WTC11 (cell line): ENCODE results near the gene MRGPRF.

Source experiments
- CREB1 ChIP-seq: sonication (generic); formaldehyde crosslinking; IDR thresholded peaks from 2 replicates; pipeline ENCODE4 v1.8.0; 2023; ENCODE audit warnings: mild to moderate bottlenecking, missing genetic modification reagents
- CTCF ChIP-seq: fragments of 200-600 bp; IDR thresholded peaks from 2 replicates; pipeline ENCODE4 v1.8.0; 2022; ENCODE audit warnings: antibody characterized with exemption
- E2F4 ChIP-seq: sonication (generic); formaldehyde crosslinking; IDR thresholded peaks from 2 replicates; pipeline ENCODE4 v1.8.1; 2022; ENCODE audit warnings: low read depth, mild to moderate bottlenecking, moderate library complexity, missing genetic modification reagents, borderline replicate concordance
- ETV6 ChIP-seq: sonication (generic); formaldehyde crosslinking; IDR thresholded peaks from 2 replicates; pipeline ENCODE4 v1.8.1; 2022; ENCODE audit warnings: mild to moderate bottlenecking, missing genetic modification reagents
- FOXK1 ChIP-seq: sonication (generic); formaldehyde crosslinking; IDR thresholded peaks from 2 replicates; pipeline ENCODE4 v1.8.0; 2022; ENCODE audit warnings: mild to moderate bottlenecking, moderate library complexity, missing genetic modification reagents
- GABPB1 ChIP-seq: sonication (generic); formaldehyde crosslinking; IDR thresholded peaks from 2 replicates; pipeline ENCODE4 v1.8.1; 2023; ENCODE audit warnings: mild to moderate bottlenecking, missing genetic modification reagents
- JUN ChIP-seq: sonication (generic); formaldehyde crosslinking; IDR thresholded peaks from 2 replicates; pipeline ENCODE4 v1.8.0; 2023; ENCODE audit warnings: mild to moderate bottlenecking, missing genetic modification reagents
- NFYB ChIP-seq: sonication (generic); formaldehyde crosslinking; conservative IDR thresholded peaks from 2 replicates; pipeline ENCODE4 v1.8.0; 2022; ENCODE audit warnings: low read depth, missing genetic modification reagents
- SP1 ChIP-seq: sonication (generic); formaldehyde crosslinking; conservative IDR thresholded peaks from 2 replicates; pipeline ENCODE4 v1.8.1; 2022; ENCODE audit warnings: missing genetic modification reagents
- TF ChIP-seq, protein P1 (sequence below): sonication (generic); formaldehyde crosslinking; IDR thresholded peaks from 2 replicates; pipeline ENCODE4 v1.8.0; 2022; ENCODE audit warnings: mild to moderate bottlenecking, missing genetic modification reagents
- TF ChIP-seq, protein P2 (sequence below): sonication (generic); formaldehyde crosslinking; IDR thresholded peaks from 2 replicates; pipeline ENCODE4 v1.8.1; 2023; ENCODE audit warnings: mild to moderate bottlenecking, moderate library complexity, missing genetic modification reagents
- TF ChIP-seq, protein P3 (sequence below): fragments of 250-450 bp; sonication (Bioruptor Pico); IDR thresholded peaks from 2 replicates; pipeline ENCODE4 v1.8.0; 2021; ENCODE audit warnings: mild to moderate bottlenecking
- TF ChIP-seq, protein P4 (sequence below): sonication (generic); formaldehyde crosslinking; IDR thresholded peaks from 2 replicates; pipeline ENCODE4 v1.8.0; 2022; ENCODE audit warnings: missing genetic modification reagents

DNA sequence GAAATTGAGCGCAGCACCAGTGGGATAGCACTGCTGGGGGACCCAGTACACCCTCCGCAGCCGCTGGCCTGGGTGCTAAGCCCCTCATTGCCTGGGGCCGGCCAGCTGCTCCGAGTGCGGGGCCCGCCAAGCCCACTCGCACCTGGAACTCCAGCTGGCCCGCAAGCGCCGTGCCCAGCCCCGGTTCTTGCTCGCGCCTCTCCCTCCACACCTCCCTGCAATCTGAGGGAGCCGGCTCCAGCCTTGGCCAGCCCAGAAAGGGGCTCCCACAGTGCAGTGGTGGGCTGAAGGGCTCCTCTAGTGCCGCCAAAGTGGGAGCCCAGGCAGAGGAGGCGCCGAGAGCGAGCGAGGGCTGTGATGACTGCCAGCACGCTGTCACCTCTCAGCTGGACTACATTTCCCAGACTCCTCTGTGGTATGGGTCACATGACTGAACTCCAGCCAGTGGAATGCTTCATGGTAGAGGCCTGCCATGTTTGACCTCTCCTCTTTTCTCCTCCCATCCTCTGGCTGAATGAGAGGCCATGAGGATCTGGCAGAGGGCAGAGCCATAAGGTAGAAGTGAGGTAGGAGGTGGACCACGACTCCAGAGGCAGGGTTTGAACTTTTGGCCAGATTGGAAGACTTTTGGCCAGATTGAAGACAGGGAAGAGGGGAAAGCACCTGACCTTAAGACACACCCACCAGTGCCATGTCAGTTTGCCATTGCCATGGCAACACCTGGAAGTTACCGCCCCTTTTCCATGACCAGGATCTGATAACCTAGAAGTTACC lies 38.4 kb downstream of the MRGPRF start:
- TF ChIP-seq CREB1, result no peak
- TF ChIP-seq E2F4 (CRISPR knock-in tag), result no peak
- TF ChIP-seq, protein P1, sequence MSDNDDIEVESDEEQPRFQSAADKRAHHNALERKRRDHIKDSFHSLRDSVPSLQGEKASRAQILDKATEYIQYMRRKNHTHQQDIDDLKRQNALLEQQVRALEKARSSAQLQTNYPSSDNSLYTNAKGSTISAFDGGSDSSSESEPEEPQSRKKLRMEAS (CRISPR knock-in tag), result no peak
- TF ChIP-seq CTCF, result no peak
- TF ChIP-seq SP1 (CRISPR knock-in tag), result no peak
- TF ChIP-seq, protein P2, sequence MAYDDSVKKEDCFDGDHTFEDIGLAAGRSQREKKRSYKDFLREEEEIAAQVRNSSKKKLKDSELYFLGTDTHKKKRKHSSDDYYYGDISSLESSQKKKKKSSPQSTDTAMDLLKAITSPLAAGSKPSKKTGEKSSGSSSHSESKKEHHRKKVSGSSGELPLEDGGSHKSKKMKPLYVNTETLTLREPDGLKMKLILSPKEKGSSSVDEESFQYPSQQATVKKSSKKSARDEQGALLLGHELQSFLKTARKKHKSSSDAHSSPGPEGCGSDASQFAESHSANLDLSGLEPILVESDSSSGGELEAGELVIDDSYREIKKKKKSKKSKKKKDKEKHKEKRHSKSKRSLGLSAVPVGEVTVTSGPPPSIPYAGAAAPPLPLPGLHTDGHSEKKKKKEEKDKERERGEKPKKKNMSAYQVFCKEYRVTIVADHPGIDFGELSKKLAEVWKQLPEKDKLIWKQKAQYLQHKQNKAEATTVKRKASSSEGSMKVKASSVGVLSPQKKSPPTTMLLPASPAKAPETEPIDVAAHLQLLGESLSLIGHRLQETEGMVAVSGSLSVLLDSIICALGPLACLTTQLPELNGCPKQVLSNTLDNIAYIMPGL, result no peak
- TF ChIP-seq, protein P3, sequence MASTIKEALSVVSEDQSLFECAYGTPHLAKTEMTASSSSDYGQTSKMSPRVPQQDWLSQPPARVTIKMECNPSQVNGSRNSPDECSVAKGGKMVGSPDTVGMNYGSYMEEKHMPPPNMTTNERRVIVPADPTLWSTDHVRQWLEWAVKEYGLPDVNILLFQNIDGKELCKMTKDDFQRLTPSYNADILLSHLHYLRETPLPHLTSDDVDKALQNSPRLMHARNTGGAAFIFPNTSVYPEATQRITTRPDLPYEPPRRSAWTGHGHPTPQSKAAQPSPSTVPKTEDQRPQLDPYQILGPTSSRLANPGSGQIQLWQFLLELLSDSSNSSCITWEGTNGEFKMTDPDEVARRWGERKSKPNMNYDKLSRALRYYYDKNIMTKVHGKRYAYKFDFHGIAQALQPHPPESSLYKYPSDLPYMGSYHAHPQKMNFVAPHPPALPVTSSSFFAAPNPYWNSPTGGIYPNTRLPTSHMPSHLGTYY (CRISPR knock-in tag), result no peak
- TF ChIP-seq FOXK1 (CRISPR knock-in tag), result no peak
- TF ChIP-seq ETV6 (CRISPR knock-in tag), result no peak
- peak; percentile 4; the same call in 1 of the 2 replicates for TF ChIP-seq NFYB (CRISPR knock-in tag)
- TF ChIP-seq GABPB1 (CRISPR knock-in tag), result no peak
- TF ChIP-seq, protein P4, sequence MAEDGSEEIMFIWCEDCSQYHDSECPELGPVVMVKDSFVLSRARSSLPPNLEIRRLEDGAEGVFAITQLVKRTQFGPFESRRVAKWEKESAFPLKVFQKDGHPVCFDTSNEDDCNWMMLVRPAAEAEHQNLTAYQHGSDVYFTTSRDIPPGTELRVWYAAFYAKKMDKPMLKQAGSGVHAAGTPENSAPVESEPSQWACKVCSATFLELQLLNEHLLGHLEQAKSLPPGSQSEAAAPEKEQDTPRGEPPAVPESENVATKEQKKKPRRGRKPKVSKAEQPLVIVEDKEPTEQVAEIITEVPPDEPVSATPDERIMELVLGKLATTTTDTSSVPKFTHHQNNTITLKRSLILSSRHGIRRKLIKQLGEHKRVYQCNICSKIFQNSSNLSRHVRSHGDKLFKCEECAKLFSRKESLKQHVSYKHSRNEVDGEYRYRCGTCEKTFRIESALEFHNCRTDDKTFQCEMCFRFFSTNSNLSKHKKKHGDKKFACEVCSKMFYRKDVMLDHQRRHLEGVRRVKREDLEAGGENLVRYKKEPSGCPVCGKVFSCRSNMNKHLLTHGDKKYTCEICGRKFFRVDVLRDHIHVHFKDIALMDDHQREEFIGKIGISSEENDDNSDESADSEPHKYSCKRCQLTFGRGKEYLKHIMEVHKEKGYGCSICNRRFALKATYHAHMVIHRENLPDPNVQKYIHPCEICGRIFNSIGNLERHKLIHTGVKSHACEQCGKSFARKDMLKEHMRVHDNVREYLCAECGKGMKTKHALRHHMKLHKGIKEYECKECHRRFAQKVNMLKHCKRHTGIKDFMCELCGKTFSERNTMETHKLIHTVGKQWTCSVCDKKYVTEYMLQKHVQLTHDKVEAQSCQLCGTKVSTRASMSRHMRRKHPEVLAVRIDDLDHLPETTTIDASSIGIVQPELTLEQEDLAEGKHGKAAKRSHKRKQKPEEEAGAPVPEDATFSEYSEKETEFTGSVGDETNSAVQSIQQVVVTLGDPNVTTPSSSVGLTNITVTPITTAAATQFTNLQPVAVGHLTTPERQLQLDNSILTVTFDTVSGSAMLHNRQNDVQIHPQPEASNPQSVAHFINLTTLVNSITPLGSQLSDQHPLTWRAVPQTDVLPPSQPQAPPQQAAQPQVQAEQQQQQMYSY (CRISPR knock-in tag), result no peak
- TF ChIP-seq JUN (CRISPR knock-in tag), result no peak
